GM21786 (cell line): ENCODE data around the gene ITGB2.

Experiments used
- ATAC-seq: cut with Tn5 transposase; IDR thresholded peaks from one replicate; pipeline ENCODE4 v1.9.1; 2021; ENCODE audit not compliant: unreplicated experiment

Gene ITGB2

DNA sequence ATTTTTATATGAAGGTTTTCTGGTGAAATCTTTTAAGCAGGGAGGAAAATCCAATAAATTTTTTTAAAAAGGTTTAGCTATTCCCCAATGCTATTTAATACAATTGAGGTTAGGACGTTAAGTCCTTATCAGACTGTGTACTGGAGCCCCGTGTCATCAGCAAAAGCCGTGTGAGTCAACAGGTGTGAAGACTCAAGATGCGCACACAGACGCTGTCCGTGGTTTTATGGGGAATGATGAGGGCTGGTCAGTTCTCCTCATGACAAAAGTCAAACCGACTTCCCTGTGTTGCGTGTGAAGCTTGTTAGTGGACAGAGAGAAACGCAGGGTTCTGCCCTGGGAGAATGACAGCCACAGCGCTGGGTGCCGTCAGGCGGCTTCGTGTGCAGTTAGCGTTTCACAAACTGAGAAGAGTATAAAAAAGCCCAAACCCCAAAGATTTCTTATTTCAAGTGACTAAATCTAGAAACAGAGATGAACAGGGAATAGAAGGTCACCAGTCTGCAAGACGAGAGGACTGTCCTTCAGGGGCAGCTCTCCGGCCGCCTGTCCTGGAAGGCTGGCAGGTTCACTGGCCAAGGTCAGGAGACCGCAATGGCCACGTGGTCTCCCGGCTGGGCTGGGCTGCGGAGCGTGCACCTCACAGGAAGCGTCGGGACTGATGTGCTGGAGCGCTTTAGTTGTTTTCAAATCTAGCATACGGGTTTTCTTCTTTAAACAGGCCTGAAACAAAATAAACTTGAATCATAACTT, 69.6 kb downstream of the ITGB2 start:
- no peak for ATAC-seq

- ATAC-seq = no peak
Measured at GRCh38 chr21:44850208-44850800, 70.4 kb downstream of the ITGB2 start.

DNA sequence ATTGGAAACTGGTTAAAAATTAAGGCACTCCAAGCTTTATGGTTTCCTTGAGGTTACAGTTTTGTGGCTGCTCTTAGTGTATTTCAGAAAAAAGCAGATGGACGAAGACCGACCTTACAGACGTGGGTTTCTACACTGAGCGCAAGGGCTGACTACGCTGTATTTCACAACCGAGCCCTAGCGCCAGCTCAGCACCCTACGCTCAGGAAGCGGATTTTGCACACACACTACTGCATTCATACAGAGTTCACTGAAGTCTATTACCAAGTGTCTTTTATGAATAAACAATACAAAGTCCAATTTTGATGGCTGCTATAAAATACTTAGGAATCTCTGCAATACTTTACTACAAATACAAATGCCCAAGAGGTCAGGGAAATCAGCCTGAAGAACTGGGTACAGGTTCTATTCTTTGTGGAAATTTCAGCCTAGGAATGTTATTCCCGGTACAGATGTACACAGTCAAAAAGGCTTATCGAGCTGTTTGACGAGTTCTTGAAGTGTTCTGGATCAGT, 71.0 kb downstream of the ITGB2 start:
- ATAC-seq = no peak

GRCh38 chr21:44848821-44849521, 71.7 kb downstream of the ITGB2 start:
- ATAC-seq = no peak

- ATAC-seq = no peak
Measured at GRCh38 chr21:44847261-44848056, 73.2 kb downstream of the ITGB2 start.

- ATAC-seq = no peak
Measured at GRCh38 chr21:44846485-44847260, 74.0 kb downstream of the ITGB2 start.

GRCh38 chr21:44846224-44846484, 74.5 kb downstream of the ITGB2 start:
- ATAC-seq = no peak

DNA sequence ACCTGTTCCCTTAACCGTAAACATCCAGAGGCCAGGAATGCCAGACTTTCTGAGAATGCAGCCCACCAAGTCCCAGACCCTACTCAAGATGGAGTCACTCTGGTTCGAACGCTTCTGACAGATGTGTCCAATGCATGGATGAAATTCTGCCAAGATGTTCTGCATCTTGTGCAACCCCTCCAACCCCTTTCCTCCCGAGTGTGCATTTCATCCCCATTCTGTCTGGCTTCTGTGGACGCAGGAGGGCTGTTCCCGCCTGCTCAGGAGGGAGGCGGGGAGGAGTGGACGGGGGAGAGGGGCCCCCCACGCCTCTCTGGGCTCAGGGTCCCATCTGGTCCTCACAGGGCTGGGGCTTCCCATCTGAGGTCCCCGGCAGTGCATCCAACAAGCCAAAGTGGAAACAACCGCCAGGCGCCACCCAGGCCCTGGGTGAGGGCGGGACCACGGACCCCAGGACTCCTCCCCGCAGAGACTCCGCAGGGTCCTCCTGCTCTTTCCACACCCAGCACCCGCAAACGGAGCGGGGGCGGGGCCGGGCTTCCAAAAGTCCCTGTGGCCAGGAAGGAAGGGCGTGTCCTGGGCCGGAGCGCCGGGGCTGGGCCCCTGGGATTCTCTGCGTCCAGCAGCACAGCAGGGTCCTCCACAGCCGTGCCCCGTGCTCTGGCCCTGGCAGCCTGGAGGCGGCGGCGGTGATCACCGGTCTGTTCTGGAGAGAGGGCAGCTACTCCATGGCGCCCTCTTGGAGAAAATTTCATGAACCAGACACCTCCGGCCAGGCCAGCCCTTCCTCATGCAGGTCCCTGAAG, 75.1 kb downstream of the ITGB2 start:
- no peak for ATAC-seq

DNA sequence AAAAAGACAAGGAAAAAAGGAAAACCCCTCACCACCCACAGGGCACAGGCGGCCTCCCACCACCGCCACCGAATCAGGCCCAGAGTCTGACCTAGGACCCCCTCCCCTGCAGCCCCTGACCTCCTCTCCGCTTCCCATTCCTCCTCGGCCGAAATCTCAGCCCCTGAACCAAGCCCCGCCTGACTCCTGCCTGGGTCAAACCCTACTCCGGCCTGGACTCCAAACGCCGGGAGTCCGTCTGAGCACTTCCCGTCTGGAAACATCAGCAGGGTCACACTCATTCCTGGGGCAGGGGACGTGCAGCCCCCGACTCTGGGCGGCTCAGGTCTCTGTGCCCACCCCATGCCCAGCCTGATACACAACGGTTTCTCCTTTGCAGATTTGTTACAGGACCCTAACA, 76.4 kb downstream of the ITGB2 start:
- no peak for ATAC-seq

DNA sequence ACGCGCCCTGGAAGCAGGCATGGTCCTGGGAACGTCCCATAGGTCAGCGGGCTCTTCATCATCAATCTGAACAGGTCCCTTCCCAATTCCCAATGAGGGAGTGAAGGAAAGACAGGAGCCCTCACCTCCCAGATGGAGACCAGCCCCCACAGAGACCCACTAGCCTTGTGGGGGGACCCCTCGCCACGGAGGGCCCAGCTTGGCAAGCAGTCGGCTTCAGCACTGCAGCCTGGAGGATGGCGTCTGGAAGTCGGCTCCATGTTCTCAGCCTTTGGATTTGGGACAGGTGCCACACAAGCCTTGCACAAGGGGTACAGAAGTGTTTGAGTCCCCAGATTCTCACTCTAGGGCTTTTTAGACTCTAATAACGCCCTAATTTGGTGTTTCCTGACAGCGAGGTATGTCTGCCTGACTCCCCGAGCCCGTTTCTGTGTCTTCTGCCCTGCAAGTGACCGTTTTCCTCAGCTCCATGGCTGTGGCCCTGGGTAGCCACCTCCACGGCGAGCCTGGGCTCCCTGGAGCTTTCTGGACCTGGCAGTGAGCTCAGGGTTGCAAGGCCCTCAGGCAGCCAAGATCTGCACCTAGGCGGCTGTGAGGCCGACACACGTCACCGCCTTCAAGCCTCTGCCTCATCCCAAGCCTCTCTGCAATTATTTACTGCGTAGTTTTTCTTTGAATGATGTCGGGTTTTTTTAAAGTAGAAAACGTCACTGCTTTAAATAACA, 77.8 kb downstream of the ITGB2 start:
- ATAC-seq = no peak

- no peak for ATAC-seq
Measured at GRCh38 chr21:44842087-44842486, 78.6 kb downstream of the ITGB2 start.

- no peak for ATAC-seq
Measured at GRCh38 chr21:44840771-44841170, 79.9 kb downstream of the ITGB2 start.

GRCh38 chr21:44838951-44839350, 81.7 kb downstream of the ITGB2 start:
- no peak for ATAC-seq

DNA sequence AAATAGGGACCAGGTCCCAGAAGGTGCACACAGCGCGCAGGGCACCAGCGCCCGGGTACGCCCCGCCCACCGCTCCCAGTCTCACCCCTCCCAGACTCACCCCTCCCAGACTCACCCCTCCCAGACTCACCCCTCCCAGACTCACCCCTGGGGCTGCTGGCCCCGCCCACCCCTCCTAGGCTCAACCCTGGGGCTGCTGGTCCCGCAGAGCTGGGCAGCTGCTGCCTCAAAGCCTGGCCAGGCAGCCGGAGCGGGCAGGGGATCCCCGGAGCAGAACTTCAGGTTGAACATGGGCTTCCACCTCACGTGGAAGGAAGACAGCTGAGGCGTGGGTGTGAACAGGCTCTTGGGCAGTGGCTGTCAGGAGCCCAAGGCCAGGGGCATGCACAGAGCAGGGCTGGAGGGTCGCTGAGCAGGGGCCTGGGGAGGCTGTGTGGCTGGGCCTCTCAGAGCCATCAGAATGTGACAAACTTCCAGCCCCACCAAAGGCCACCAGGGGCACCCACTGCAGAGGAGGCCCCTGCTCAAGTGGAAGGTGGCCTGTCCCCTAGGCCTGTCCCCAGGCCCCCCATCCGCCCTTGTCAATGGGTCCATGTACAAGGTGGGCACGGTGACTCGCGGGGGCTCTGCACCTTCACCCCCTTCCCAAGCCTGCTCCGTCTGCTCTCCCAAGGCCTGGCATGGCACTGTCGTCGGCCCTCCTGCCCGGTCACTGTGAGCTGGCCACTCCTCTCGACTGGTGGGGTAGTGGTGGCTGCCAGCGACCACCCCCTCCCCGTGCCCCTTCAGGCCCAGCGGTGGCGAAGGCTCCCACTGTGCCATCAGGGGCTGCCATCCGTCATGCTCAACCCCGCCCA, 82.4 kb downstream of the ITGB2 start:
- no peak for ATAC-seq

- ATAC-seq = no peak
Measured at GRCh38 chr21:44837537-44837936, 83.2 kb downstream of the ITGB2 start.

DNA sequence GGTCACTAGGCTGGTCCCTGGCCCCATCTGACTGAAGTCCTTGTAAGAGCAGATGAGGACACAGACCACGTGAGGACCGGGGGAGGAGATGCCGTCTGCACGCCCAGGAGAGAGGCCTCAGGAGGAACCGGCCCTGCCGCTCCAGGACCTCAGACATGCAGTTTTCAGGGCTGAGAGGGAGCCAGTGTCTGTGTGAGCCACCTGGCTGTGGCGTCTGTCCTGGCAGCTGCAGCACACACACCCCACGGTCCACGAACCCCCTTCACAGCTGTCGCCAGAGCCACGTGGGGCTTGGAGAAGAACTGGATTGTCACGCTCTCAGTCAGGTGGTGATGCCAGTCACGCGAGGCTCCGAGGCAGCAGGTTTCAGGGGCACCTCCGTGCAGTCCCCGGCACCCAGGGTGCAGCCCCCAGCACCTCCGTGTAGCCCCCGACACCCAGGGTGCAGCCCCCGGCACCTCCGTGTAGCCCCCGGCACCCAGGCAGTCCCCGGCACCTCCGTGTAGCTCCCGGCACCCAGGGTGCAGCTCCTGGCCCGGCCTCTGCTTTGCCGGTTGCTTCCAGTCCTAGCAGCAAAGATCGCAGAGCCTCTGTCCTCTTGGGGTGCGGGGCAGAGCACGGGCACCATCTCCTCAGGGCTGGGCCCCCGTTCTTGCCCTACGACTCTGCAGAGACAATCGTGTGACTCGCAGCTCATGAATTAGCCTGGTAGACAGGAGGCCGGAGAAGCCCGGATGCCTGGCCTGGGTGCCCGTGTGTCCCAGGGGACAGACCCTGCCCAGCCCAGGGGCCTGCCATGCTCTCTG, 83.8 kb downstream of the ITGB2 start:
- no peak for ATAC-seq

GRCh38 chr21:44836349-44836665, 84.4 kb downstream of the ITGB2 start:
- no peak for ATAC-seq
